Right lobe of liver (tissue), 4 donors: ENCODE results near the gene ACOT8.

Experiments
- CTCF ChIP-seq, 4 donors: fragments of 200-600 bp in 3 of 4; fragments of 450-650 bp in 1 of 4; IDR thresholded peaks; one replicate each; pipeline versions ENCODE4 v1.5.1 to v1.8.0; 2016 to 2022; ENCODE audit warnings: antibody characterized with exemption in 4 of 4, mild to moderate bottlenecking in 2 of 4
- POLR2A ChIP-seq: fragments of 450-650 bp; IDR thresholded peaks from one replicate; pipeline ENCODE4 v1.6.1; 2017; ENCODE audit warnings: antibody characterized with exemption, mild to moderate bottlenecking
- donor health status: DM: no; HTN: no; CAD: no.
- donor health status: DM: no; HTN: no; CAD: no.
- donor health status: DM: no; HTN: yes; CAD: no.

GRCh38 chr20:45801851-45802250 is 55.3 kb downstream of the ACOT8 start:
- no peak for TF ChIP-seq POLR2A
- TF ChIP-seq CTCF (IDR thresholded peaks at IDR 0.05), result no peak
